HepG2 (cell line): ENCODE data around the gene NRN1L. TPM values are rescaled to one million over a fixed set of nuclear protein-coding genes. Genes with fewer than 3 reads are reported as not detected.

ENCODE experiments used
- AFF4 ChIP-seq: sonication (generic); formaldehyde crosslinking; IDR thresholded peaks from 2 replicates; pipeline ENCODE4 v1.4.0; 2020; ENCODE audit warnings: missing genetic modification reagents
- AHDC1 ChIP-seq: sonication (generic); formaldehyde crosslinking; IDR thresholded peaks from 2 replicates; pipeline ENCODE4 v1.5.1; 2020; ENCODE audit warnings: mild to moderate bottlenecking, missing genetic modification reagents, borderline replicate concordance
- E2F5 ChIP-seq: sonication (generic); formaldehyde crosslinking; conservative IDR thresholded peaks from 2 replicates; pipeline ENCODE4 v1.4.0; 2020; ENCODE audit warnings: missing genetic modification reagents
- GABPB1 ChIP-seq: IDR thresholded peaks from 2 replicates; pipeline ENCODE4 v1.6.1; 2016; ENCODE audit warnings: mild to moderate bottlenecking, missing genetic modification reagents, moderate library complexity, missing compliant biosample characterization
- HNF4G ChIP-seq, 2 experiments: sonication (generic) in 1 of 2; formaldehyde crosslinking in 1 of 2; IDR thresholded peaks; 2 replicates each; pipeline versions ENCODE4 v1.4.0 to v1.6.1; 2011 to 2020; ENCODE audit warnings: borderline replicate concordance in 2 of 2, low read depth in 2 of 2, mild to moderate bottlenecking in 2 of 2, low read length in 1 of 2, missing genetic modification reagents in 1 of 2, moderate library complexity in 1 of 2
- MAZ ChIP-seq, 2 experiments: sonication (generic) in 1 of 2; formaldehyde crosslinking in 1 of 2; IDR thresholded peaks; 2 replicates each; pipeline versions ENCODE4 v1.5.0 to v1.6.1; 2012 to 2020; ENCODE audit warnings: low read depth in 2 of 2, mild to moderate bottlenecking in 2 of 2, borderline replicate concordance in 1 of 2, improper control_type of control experiment in 1 of 2, low read length in 1 of 2, missing genetic modification reagents in 1 of 2, moderate library complexity in 1 of 2
- POLR2A ChIP-seq, 2 experiments: IDR thresholded peaks; 2 replicates each; pipeline ENCODE4 v1.6.1; 2011; ENCODE audit warnings: low read depth in 2 of 2, low read length in 2 of 2, mild to moderate bottlenecking in 1 of 2, moderate library complexity in 1 of 2; ENCODE audit not compliant: insufficient read depth in 1 of 2
- SRSF4 ChIP-seq: fragments of 200-400 bp; formaldehyde crosslinking; IDR thresholded peaks from one replicate; pipeline ENCODE4 v1.6.1; 2018; ENCODE audit warnings: mild to moderate bottlenecking, low read depth, low read length, moderate library complexity; ENCODE audit not compliant: poor library complexity, severe bottlenecking
- TAF1 ChIP-seq: sonication (generic); formaldehyde crosslinking; IDR thresholded peaks from 2 replicates; pipeline ENCODE4 v1.4.0; 2020; ENCODE audit warnings: missing genetic modification reagents
- TCF7 ChIP-seq: sonication (generic); IDR thresholded peaks from 2 replicates; pipeline ENCODE4 v1.6.1; 2016; ENCODE audit warnings: antibody characterized with exemption, low read depth
- ZFP82 ChIP-seq: sonication (generic); formaldehyde crosslinking; IDR thresholded peaks from 2 replicates; pipeline ENCODE4 v1.5.1; 2020; ENCODE audit warnings: mild to moderate bottlenecking, missing genetic modification reagents, borderline replicate concordance
- ZFP90 ChIP-seq: sonication (generic); formaldehyde crosslinking; IDR thresholded peaks from 2 replicates; pipeline ENCODE4 v1.8.0; 2022; ENCODE audit warnings: missing genetic modification reagents, mild to moderate bottlenecking, inconsistent platforms, borderline replicate concordance
- ZNF34 ChIP-seq: sonication (generic); formaldehyde crosslinking; IDR thresholded peaks from 2 replicates; pipeline ENCODE4 v1.4.0; 2020; ENCODE audit warnings: mild to moderate bottlenecking, missing genetic modification reagents, borderline replicate concordance
- polyA plus RNA-seq, 8 experiments: library from polyadenylated mRNA; depleted of rRNA in 3 of 8; stranded (reverse) in 7 of 8; unstranded in 1 of 8; fragments of >200 nt; fragmentation: Illumina TruSeq in 4 of 8; extraction: Trizol in 4 of 8; gene quantifications; 2 replicates each; pipeline versions ENCODE4 v1.2.1 to v1.2.3, GENCODE V29; 2011 to 2016; ENCODE audit warnings: low read depth in 4 of 8, missing spikeins in 1 of 8, mixed read lengths in 1 of 8; ENCODE audit not compliant: insufficient read depth in 1 of 8
- total RNA-seq, 5 experiments: library from RNA; depleted of rRNA; stranded (reverse); fragments of >200 nt; fragmentation: Illumina TruSeq; extraction: Trizol; gene quantifications; 2 replicates each; pipeline ENCODE4 v1.2.3, GENCODE V29; 2016; ENCODE audit warnings: low read depth in 1 of 5

Gene NRN1L
- total and polyA plus RNA-seq, 2 of the 13 experiments (the other 11 are each of a cell fraction or from before 2014, with no cell fraction given), result 0.53 to 1.2 TPM

GRCh38 chr16:67883872-67884261 is 818 bp upstream of the NRN1L start (continued):
- TF ChIP-seq AHDC1 (no peak), E2F5 (CRISPR knock-in tag) (no peak), AFF4 (CRISPR knock-in tag) (no peak), SRSF4 (no peak), TCF7 (no peak), ZFP82 (no peak), MAZ (IDR thresholded peaks at IDR 0.05; ENCODE audit: borderline replicate concordance, low read depth, low read length) (no peak), MAZ (CRISPR knock-in tag; IDR thresholded peaks at IDR 0.05; ENCODE audit: low read depth) (no peak), HNF4G (IDR thresholded peaks at IDR 0.05; ENCODE audit: borderline replicate concordance, low read depth, low read length) (no peak), HNF4G (CRISPR knock-in tag; IDR thresholded peaks at IDR 0.05; ENCODE audit: borderline replicate concordance, low read depth) (no peak), TAF1 (CRISPR knock-in tag) (no peak), GABPB1 (CRISPR knock-in tag) (peak; percentile 48), ZFP90 (CRISPR knock-in tag) (no peak), ZNF34 (CRISPR knock-in tag) (no peak), POLR2A (IDR thresholded peaks at IDR 0.05; ENCODE audit: insufficient read depth in 1 of 2, low read depth in 2 of 2, low read length in 2 of 2) (no peak)
